ENCODE results near the gene MAJIN. TPM values are rescaled to one million over a fixed set of nuclear protein-coding genes. Genes with fewer than 3 reads are reported as not detected.

The MAJIN gene
- total and polyA plus RNA-seq, 9 of the 15 experiments (the other 6 are each of a cell fraction or from before 2014, with no cell fraction given), result 0.17 to 0.83 (median 0.24) TPM; not detected in 2

GRCh38 chr11:64923944-64924909 is 47.7 kb downstream of the MAJIN start, which contains the start of gene PPP2R5B (continued):
- no peak for TF ChIP-seq RBM39 (optimal IDR thresholded peaks at IDR 0.05; ENCODE audit: low read depth, low read length)
- TF ChIP-seq MCM7 (IDR thresholded peaks at IDR 0.05), result no peak
- TF ChIP-seq U2AF2 (optimal IDR thresholded peaks at IDR 0.05; ENCODE audit: low read depth, low read length), result no peak
- TF ChIP-seq, protein P1, sequence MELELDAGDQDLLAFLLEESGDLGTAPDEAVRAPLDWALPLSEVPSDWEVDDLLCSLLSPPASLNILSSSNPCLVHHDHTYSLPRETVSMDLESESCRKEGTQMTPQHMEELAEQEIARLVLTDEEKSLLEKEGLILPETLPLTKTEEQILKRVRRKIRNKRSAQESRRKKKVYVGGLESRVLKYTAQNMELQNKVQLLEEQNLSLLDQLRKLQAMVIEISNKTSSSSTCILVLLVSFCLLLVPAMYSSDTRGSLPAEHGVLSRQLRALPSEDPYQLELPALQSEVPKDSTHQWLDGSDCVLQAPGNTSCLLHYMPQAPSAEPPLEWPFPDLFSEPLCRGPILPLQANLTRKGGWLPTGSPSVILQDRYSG (tag; conservative IDR thresholded peaks at IDR 0.05; ENCODE audit: low read depth), result no peak
- no peak for TF ChIP-seq MEF2A (IDR thresholded peaks at IDR 0.05; ENCODE audit: control insufficient read depth, low read depth, low read length)
- TF ChIP-seq ZNF324 (CRISPR knock-in tag; IDR thresholded peaks at IDR 0.05), result no peak; the same call in 1 of the 2 replicates
- TF ChIP-seq NELFE (IDR thresholded peaks at IDR 0.05; ENCODE audit: insufficient read depth, insufficient read length), result no peak
- TF ChIP-seq SMAD2 (IDR thresholded peaks at IDR 0.05; ENCODE audit: low read depth, low read length), result no peak
- TF ChIP-seq TOE1 (IDR thresholded peaks at IDR 0.05; ENCODE audit: borderline replicate concordance), result peak; percentile 95
- no peak for TF ChIP-seq TOE1 (CRISPR knock-in tag; IDR thresholded peaks at IDR 0.05; ENCODE audit: borderline replicate concordance, low read depth)
- TF ChIP-seq ZNF23 (CRISPR knock-in tag; IDR thresholded peaks at IDR 0.05), result no peak
- TF ChIP-seq CBFA2T2 (conservative IDR thresholded peaks at IDR 0.05), result no peak
- TF ChIP-seq JUN (IDR thresholded peaks at IDR 0.05; ENCODE audit: borderline replicate concordance, low read depth, low read length), result peak; percentile 100
- TF ChIP-seq JUN (CRISPR knock-in tag; IDR thresholded peaks at IDR 0.05; ENCODE audit: borderline replicate concordance), result peak; percentile 87; the same call in 1 of the 2 replicates
- TF ChIP-seq RHOXF2B (CRISPR knock-in tag; conservative IDR thresholded peaks at IDR 0.05), result no peak
- TF ChIP-seq, protein P2, sequence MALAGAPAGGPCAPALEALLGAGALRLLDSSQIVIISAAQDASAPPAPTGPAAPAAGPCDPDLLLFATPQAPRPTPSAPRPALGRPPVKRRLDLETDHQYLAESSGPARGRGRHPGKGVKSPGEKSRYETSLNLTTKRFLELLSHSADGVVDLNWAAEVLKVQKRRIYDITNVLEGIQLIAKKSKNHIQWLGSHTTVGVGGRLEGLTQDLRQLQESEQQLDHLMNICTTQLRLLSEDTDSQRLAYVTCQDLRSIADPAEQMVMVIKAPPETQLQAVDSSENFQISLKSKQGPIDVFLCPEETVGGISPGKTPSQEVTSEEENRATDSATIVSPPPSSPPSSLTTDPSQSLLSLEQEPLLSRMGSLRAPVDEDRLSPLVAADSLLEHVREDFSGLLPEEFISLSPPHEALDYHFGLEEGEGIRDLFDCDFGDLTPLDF (CRISPR knock-in tag; IDR thresholded peaks at IDR 0.05), result peak; percentile 86; the same call in 1 of the 2 replicates
- no peak for TF ChIP-seq SMARCB1 (IDR thresholded peaks at IDR 0.05; ENCODE audit: insufficient read length, low read depth)
- no peak for TF ChIP-seq ZNF507 (tag; conservative IDR thresholded peaks at IDR 0.05)
- peak; percentile 53 for TF ChIP-seq POLR2A (conservative IDR thresholded peaks at IDR 0.05)
- TF ChIP-seq ELK1 (CRISPR knock-in tag; IDR thresholded peaks at IDR 0.05), result no peak
- no peak; a peak in 1 of 4 replicates for TF ChIP-seq FOXA3 (CRISPR knock-in tag; conservative IDR thresholded peaks at IDR 0.05 in 1 of 2, IDR thresholded peaks at IDR 0.05 in 1 of 2)
- peak; percentile 44 for TF ChIP-seq CEBPG (CRISPR knock-in tag; IDR thresholded peaks at IDR 0.05)
- TF ChIP-seq CEBPG (tag; conservative IDR thresholded peaks at IDR 0.05 in 1 of 2, IDR thresholded peaks at IDR 0.05 in 1 of 2), result no peak
- TF ChIP-seq, protein P3, sequence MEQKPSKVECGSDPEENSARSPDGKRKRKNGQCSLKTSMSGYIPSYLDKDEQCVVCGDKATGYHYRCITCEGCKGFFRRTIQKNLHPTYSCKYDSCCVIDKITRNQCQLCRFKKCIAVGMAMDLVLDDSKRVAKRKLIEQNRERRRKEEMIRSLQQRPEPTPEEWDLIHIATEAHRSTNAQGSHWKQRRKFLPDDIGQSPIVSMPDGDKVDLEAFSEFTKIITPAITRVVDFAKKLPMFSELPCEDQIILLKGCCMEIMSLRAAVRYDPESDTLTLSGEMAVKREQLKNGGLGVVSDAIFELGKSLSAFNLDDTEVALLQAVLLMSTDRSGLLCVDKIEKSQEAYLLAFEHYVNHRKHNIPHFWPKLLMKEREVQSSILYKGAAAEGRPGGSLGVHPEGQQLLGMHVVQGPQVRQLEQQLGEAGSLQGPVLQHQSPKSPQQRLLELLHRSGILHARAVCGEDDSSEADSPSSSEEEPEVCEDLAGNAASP (IDR thresholded peaks at IDR 0.05), result no peak
- TF ChIP-seq SUPT5H (IDR thresholded peaks at IDR 0.05), result 0 out of 2 replicates have a peak, but pooled peaks have one; percentile 31

All from K562 (cell line).